Measurements from ENCODE around the gene CNTNAP5.

CNTNAP5 gene

DNA sequence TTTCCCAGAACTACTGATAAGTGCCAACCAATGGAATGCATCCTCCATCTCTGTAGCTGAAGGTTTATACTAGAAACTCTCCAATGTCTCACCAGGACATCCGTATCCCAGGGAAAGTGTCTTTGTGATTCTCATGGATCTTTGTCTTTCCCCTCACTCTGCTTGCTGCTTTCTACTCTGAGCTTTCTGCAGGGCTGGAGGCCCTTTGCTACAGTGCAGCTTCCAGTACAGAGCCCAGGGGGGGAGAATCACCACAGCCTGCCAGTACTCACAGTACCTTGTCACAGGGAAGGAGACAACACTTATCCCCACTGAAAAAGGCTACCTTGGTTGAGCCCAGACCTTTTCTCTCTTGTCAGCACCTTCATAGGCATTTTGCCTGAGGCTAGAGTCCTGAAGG lies 627.0 kb downstream of the CNTNAP5 start:
- TF ChIP-seq, protein P1, sequence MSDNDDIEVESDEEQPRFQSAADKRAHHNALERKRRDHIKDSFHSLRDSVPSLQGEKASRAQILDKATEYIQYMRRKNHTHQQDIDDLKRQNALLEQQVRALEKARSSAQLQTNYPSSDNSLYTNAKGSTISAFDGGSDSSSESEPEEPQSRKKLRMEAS (IDR thresholded peaks at IDR 0.05; ENCODE audit: low read depth, low read length): no peak
- TF ChIP-seq MYC (IDR thresholded peaks at IDR 0.05; ENCODE audit: low read depth, low read length): no peak
- no peak overlapping the region for H3K4me3 ChIP-seq (ENCODE audit: low read depth, low read length)

GRCh38 chr2:124658373-124658772 lies 633.3 kb downstream of the CNTNAP5 start:
- TF ChIP-seq, protein P1 (IDR thresholded peaks at IDR 0.05; ENCODE audit: low read depth, low read length): no peak
- TF ChIP-seq POLR2A (IDR thresholded peaks at IDR 0.05; ENCODE audit: extremely low read depth, insufficient read length) (no peak), CTCF (IDR thresholded peaks at IDR 0.05; ENCODE audit: low read depth, low read length) (no peak), MYC (IDR thresholded peaks at IDR 0.05; ENCODE audit: low read depth, low read length) (no peak)
- no peak for DNase-seq (ENCODE audit: low read depth)
- no peak overlapping the region for H3K4me3 ChIP-seq (ENCODE audit: low read depth, low read length)

More for the DNA sequence above, 627.0 kb downstream of the CNTNAP5 start:
- no peak for DNase-seq (ENCODE audit: low read depth)

- H3K4me3 ChIP-seq (ENCODE audit: low read depth, low read length): no peak overlapping the region
- no peak for DNase-seq (ENCODE audit: low read depth)
- TF ChIP-seq, protein P1 (IDR thresholded peaks at IDR 0.05; ENCODE audit: low read depth, low read length): no peak
- TF ChIP-seq CTCF (IDR thresholded peaks at IDR 0.05; ENCODE audit: low read depth, low read length): no peak
- TF ChIP-seq MYC (IDR thresholded peaks at IDR 0.05; ENCODE audit: low read depth, low read length): no peak
- TF ChIP-seq POLR2A (IDR thresholded peaks at IDR 0.05; ENCODE audit: extremely low read depth, insufficient read length): no peak
These were observed 636.5 kb downstream of the CNTNAP5 start for GRCh38 chr2:124661558-124661957.

GRCh38 chr2:124662946-124663644 lies 638.0 kb downstream of the CNTNAP5 start:
- no peak overlapping the region for H3K4me3 ChIP-seq (ENCODE audit: low read depth, low read length)
- TF ChIP-seq, protein P1 (IDR thresholded peaks at IDR 0.05; ENCODE audit: low read depth, low read length): no peak
- TF ChIP-seq MYC (IDR thresholded peaks at IDR 0.05; ENCODE audit: low read depth, low read length): no peak
- no peak for TF ChIP-seq POLR2A (IDR thresholded peaks at IDR 0.05; ENCODE audit: extremely low read depth, insufficient read length)
- no peak for TF ChIP-seq CTCF (IDR thresholded peaks at IDR 0.05; ENCODE audit: low read depth, low read length)
- DNase-seq (ENCODE audit: low read depth): no peak

GRCh38 chr2:124663645-124663997 lies 638.5 kb downstream of the CNTNAP5 start:
- TF ChIP-seq MYC (IDR thresholded peaks at IDR 0.05; ENCODE audit: low read depth, low read length) (no peak), CTCF (IDR thresholded peaks at IDR 0.05; ENCODE audit: low read depth, low read length) (no peak), POLR2A (IDR thresholded peaks at IDR 0.05; ENCODE audit: extremely low read depth, insufficient read length) (no peak)
- TF ChIP-seq, protein P1 (IDR thresholded peaks at IDR 0.05; ENCODE audit: low read depth, low read length): no peak
- DNase-seq (ENCODE audit: low read depth): no peak

DNA sequence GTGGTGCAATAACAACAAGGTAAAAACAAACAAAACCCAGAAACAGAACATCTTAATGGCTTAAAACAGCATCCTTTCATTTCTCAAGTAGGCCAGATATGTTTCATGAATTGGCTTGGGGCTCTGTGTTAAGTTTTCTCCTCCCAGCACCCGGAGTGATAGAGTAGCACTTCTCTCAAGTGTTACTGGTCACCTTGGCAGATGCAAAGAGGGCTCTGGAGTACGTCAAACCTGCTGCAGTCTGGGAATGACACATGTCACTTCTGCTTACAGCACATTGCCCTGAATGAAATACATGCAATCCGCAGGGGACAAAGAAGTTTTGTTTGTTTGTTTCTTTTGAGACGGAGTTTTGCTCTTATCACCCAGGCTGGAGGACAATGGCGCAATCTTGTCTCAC lies 639.3 kb downstream of the CNTNAP5 start:
- H3K4me3 ChIP-seq (ENCODE audit: low read depth, low read length): no peak overlapping the region
- TF ChIP-seq CTCF (IDR thresholded peaks at IDR 0.05; ENCODE audit: low read depth, low read length): no peak
- TF ChIP-seq MYC (IDR thresholded peaks at IDR 0.05; ENCODE audit: low read depth, low read length): no peak
- TF ChIP-seq POLR2A (IDR thresholded peaks at IDR 0.05; ENCODE audit: extremely low read depth, insufficient read length): no peak
- TF ChIP-seq, protein P1 (IDR thresholded peaks at IDR 0.05; ENCODE audit: low read depth, low read length): no peak
- no peak for DNase-seq (ENCODE audit: low read depth)

More at GRCh38 chr2:124663645-124663997, 638.5 kb downstream of the CNTNAP5 start:
- no peak overlapping the region for H3K4me3 ChIP-seq (ENCODE audit: low read depth, low read length)
